BLaER1 (cell line): Measurements from ENCODE around the gene ADAMTS10.

Experiments
- H3K27ac ChIP-seq: shearing (Covaris generic); formaldehyde crosslinking; 2 replicates; pipeline ENCODE4 v1.8.1; 2022
- H3K27me3 ChIP-seq: shearing (Covaris generic); formaldehyde crosslinking; 2 replicates; pipeline ENCODE4 v1.8.1; 2022
- H3K36me3 ChIP-seq: shearing (Covaris generic); formaldehyde crosslinking; 2 replicates; pipeline ENCODE4 v1.8.1; 2022
- H3K4me1 ChIP-seq: shearing (Covaris generic); formaldehyde crosslinking; 2 replicates; pipeline ENCODE4 v1.8.1; 2022
- H3K4me2 ChIP-seq: shearing (Covaris generic); formaldehyde crosslinking; 2 replicates; pipeline ENCODE4 v1.8.1; 2022
- H3K4me3 ChIP-seq: shearing (Covaris generic); formaldehyde crosslinking; 2 replicates; pipeline ENCODE4 v1.8.1; 2022
- H3K9ac ChIP-seq: shearing (Covaris generic); formaldehyde crosslinking; 2 replicates; pipeline ENCODE4 v1.8.1; 2022
- H3K9me3 ChIP-seq: shearing (Covaris generic); formaldehyde crosslinking; 2 replicates; pipeline ENCODE4 v1.8.1; 2022
- H4K20me1 ChIP-seq: shearing (Covaris generic); formaldehyde crosslinking; 2 replicates; pipeline ENCODE4 v1.8.1; 2022
- Cebpa-rat ChIP-seq: shearing (Covaris generic); IDR thresholded peaks from 2 replicates; pipeline ENCODE4 v1.8.1; 2022

ADAMTS10 gene

GRCh38 chr19:8610041-8610935, at the start of gene ADAMTS10:
Gene ADAMTS10, minus strand, starts transcription at chr19:8610715. Its CDS starts 5,005 bp downstream, at chr19:8605710.
- H3K27ac ChIP-seq = peak within 1 kb of the TSS; percentile 87
- no peak for TF ChIP-seq Cebpa-rat

GRCh38 chr19:8659905-8660304, 49.4 kb upstream of the ADAMTS10 start:
- H3K27ac ChIP-seq = no peak overlapping the region
- no peak overlapping the region for H3K4me3 ChIP-seq
- TF ChIP-seq Cebpa-rat = no peak
- H3K9ac ChIP-seq = no peak overlapping the region
- H4K20me1 ChIP-seq = no peaks in the 10 kb centered on the region
- H3K36me3 ChIP-seq = no peaks in the 10 kb centered on the region
- H3K9me3 ChIP-seq = no peaks in the 10 kb centered on the region
- H3K4me1 ChIP-seq = peaks cover 48% of the 10 kb centered on the region
- H3K4me2 ChIP-seq = 0 out of 2 replicates have a peak overlapping the region, but pooled peaks have one; percentile 5
- no peaks in the 10 kb centered on the region; the same call in 1 of the 2 replicates for H3K27me3 ChIP-seq

More at GRCh38 chr19:8610041-8610935, at the start of gene ADAMTS10:
- H3K36me3 ChIP-seq = peaks cover 23% of the 10 kb centered on the region
- H3K4me3 ChIP-seq = peak within 1 kb of the TSS; percentile 92
- H4K20me1 ChIP-seq = peaks cover 37% of the 10 kb centered on the region
- peaks cover 39% of the 10 kb centered on the region for H3K4me1 ChIP-seq
- peak within 1 kb of the TSS; percentile 95 for H3K9ac ChIP-seq
- peak within 1 kb of the TSS; percentile 95 for H3K4me2 ChIP-seq
- peaks cover 14% of the 10 kb centered on the region for H3K9me3 ChIP-seq
- no peaks in the 10 kb centered on the region for H3K27me3 ChIP-seq

DNA sequence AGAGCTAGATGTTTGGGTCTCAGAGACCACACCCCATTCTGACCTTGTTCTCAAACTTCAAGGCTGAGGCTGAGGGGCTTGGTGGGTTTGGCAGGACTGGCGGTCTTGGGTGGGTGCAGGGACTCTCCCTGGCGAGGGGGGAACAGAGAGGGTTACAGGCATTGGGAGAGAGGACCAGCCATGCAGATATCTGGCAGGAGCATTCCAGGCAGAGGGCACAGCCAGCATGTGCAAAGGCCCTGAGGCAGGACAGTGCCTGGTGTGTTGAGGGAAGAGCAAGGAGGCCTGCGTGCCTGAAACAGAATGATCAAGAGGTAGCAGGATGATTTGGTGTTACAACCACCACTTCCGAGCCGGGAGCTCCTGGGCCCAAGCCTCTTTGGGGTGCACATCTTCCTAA, 47.4 kb upstream of the ADAMTS10 start:
- Histone ChIP-seq H4K20me1 (no peaks in the 10 kb centered on the region), H3K9ac (no peak overlapping the region), H3K27me3 (no peaks in the 10 kb centered on the region; the same call in 1 of the 2 replicates), H3K27ac (no peak overlapping the region), H3K4me3 (no peak overlapping the region), H3K36me3 (no peaks in the 10 kb centered on the region), H3K4me2 (peak overlapping the region; percentile 14; the same call in 1 of the 2 replicates), H3K4me1 (peaks cover 31% of the 10 kb centered on the region), H3K9me3 (no peaks in the 10 kb centered on the region)
- no peak for TF ChIP-seq Cebpa-rat

GRCh38 chr19:8655340-8655709, 44.8 kb upstream of the ADAMTS10 start:
- Histone ChIP-seq H3K4me1 (peaks cover 31% of the 10 kb centered on the region), H3K9me3 (no peaks in the 10 kb centered on the region), H4K20me1 (no peaks in the 10 kb centered on the region), H3K36me3 (no peaks in the 10 kb centered on the region), H3K9ac (no peak overlapping the region), H3K27ac (no peak overlapping the region), H3K4me3 (no peak overlapping the region), H3K27me3 (no peaks in the 10 kb centered on the region; the same call in 1 of the 2 replicates), H3K4me2 (peak overlapping the region; percentile 78)
- TF ChIP-seq Cebpa-rat = no peak

- no peaks in the 10 kb centered on the region for H4K20me1 ChIP-seq
- no peak for TF ChIP-seq Cebpa-rat
- H3K4me3 ChIP-seq = no peak overlapping the region
- no peaks in the 10 kb centered on the region for H3K9me3 ChIP-seq
- H3K27me3 ChIP-seq = no peaks in the 10 kb centered on the region; the same call in 1 of the 2 replicates
- H3K36me3 ChIP-seq = no peaks in the 10 kb centered on the region
- H3K4me2 ChIP-seq = peak overlapping the region; percentile 78
- peaks cover 31% of the 10 kb centered on the region for H3K4me1 ChIP-seq
- H3K9ac ChIP-seq = no peak overlapping the region
- no peak overlapping the region for H3K27ac ChIP-seq
Measured at GRCh38 chr19:8654591-8655339, 44.2 kb upstream of the ADAMTS10 start.

GRCh38 chr19:8648240-8648639, 37.7 kb upstream of the ADAMTS10 start:
- H3K4me1 ChIP-seq = peaks cover 30% of the 10 kb centered on the region
- no peak overlapping the region for H3K27ac ChIP-seq
- no peaks in the 10 kb centered on the region for H3K9me3 ChIP-seq
- H3K9ac ChIP-seq = no peak overlapping the region
- TF ChIP-seq Cebpa-rat = no peak
- H4K20me1 ChIP-seq = no peaks in the 10 kb centered on the region
- no peaks in the 10 kb centered on the region for H3K36me3 ChIP-seq
- H3K4me3 ChIP-seq = no peak overlapping the region
- H3K4me2 ChIP-seq = no peak overlapping the region
- no peaks in the 10 kb centered on the region for H3K27me3 ChIP-seq

GRCh38 chr19:8643860-8644653, 33.5 kb upstream of the ADAMTS10 start:
- H3K36me3 ChIP-seq = no peaks in the 10 kb centered on the region
- no peak for TF ChIP-seq Cebpa-rat
- peaks cover 11% of the 10 kb centered on the region for H3K4me1 ChIP-seq
- no peaks in the 10 kb centered on the region for H4K20me1 ChIP-seq
- no peak overlapping the region for H3K4me2 ChIP-seq
- H3K27ac ChIP-seq = no peak overlapping the region
- H3K4me3 ChIP-seq = no peak overlapping the region
- H3K9ac ChIP-seq = no peak overlapping the region
- no peaks in the 10 kb centered on the region for H3K27me3 ChIP-seq
- H3K9me3 ChIP-seq = 0 out of 2 replicates have a peak, but pooled peaks cover 4% of the 10 kb centered on the region

DNA sequence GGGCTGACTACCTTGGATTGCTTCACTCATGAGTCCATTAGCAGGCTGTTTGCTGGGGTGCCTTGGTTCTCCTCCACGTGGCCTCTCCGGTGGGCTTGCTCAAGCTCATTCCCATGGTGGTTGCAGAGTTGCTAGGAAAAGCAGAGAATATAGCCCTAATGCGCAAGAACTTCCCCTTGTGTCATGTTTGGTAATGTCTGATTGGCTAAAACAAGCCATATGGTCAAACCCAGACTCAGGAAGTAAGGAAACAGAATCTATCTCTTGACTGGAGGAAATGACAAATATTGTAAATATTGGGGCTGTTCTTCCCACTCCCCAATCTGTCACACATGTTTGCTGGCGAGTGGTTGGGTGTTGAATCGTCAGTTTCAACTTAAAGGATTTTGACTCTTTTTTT, 32.0 kb upstream of the ADAMTS10 start:
- Histone ChIP-seq H3K27ac (no peak overlapping the region), H3K4me3 (no peak overlapping the region), H4K20me1 (no peaks in the 10 kb centered on the region), H3K9me3 (0 out of 2 replicates have a peak, but pooled peaks cover 4% of the 10 kb centered on the region), H3K9ac (no peak overlapping the region), H3K4me1 (peaks cover 17% of the 10 kb centered on the region), H3K36me3 (no peaks in the 10 kb centered on the region), H3K27me3 (no peaks in the 10 kb centered on the region), H3K4me2 (no peak overlapping the region)
- TF ChIP-seq Cebpa-rat = no peak

DNA sequence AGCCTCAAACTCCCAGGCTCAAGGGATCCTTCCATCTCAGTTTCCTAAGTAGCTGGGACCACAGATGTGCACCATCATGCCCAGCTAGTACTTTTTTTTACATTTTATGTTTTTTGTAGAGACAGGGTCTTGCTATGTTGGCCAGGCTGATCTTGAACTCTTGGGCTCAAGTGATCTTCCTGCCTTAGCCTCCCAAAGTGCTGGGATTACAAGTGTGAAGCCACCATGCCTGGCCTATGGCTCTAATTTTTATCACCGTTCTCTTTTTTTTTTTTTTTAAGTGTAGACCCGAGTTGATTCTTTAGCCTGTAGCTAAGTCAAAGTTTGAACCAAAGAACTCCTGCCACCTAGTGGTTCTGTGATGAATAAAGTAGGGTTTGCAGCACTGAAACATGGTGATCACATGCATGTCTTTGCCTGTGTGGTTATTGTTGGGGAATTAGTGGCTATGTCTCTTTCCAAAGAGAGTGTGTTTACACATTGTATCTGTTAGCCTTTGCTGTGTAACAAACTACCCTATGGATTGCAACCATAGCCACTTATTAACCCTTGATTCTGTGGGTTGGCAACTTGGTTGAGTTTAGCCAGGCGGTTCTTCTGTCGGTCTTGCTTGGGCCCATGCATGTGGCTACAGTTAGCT, 31.5 kb upstream of the ADAMTS10 start:
- H3K27me3 ChIP-seq = no peaks in the 10 kb centered on the region
- peaks cover 17% of the 10 kb centered on the region for H3K4me1 ChIP-seq
- no peak for TF ChIP-seq Cebpa-rat
- no peaks in the 10 kb centered on the region for H4K20me1 ChIP-seq
- no peak overlapping the region for H3K4me2 ChIP-seq
- no peak overlapping the region for H3K27ac ChIP-seq
- 0 out of 2 replicates have a peak, but pooled peaks cover 4% of the 10 kb centered on the region for H3K9me3 ChIP-seq
- no peaks in the 10 kb centered on the region for H3K36me3 ChIP-seq
- H3K4me3 ChIP-seq = no peak overlapping the region
- no peak overlapping the region for H3K9ac ChIP-seq
